Stimulated activated CD4-positive, alpha-beta T cell treated with anti-CD3 and anti-CD28 coated beads, Interleukin-15, amount 100 ng/mL, for 1 hour (primary cell): ENCODE results near the gene CXCL14.

Source experiments
- DNase-seq, 2 donors: peaks; one replicate each; pipeline ENCODE4 v3.0.0-alpha.2; 2020; ENCODE audit warnings: low read depth in 1 of 2, low spot score in 1 of 2

The CXCL14 gene

GRCh38 chr5:135578685-135579341 lies at the start of gene CXCL14:
Gene CXCL14, minus strand, starts transcription at chr5:135578991. Its CDS starts 213 bp downstream, at chr5:135578778.
- no peak for DNase-seq

- DNase-seq = no peak
These were observed 47.8 kb upstream of the CXCL14 start for GRCh38 chr5:135626636-135627035.

GRCh38 chr5:135625961-135626360 lies 47.2 kb upstream of the CXCL14 start:
- DNase-seq = no peak

- DNase-seq = no peak
These were observed 46.7 kb upstream of the CXCL14 start for GRCh38 chr5:135625486-135625885.

- no peak for DNase-seq
These were observed 46.3 kb upstream of the CXCL14 start for GRCh38 chr5:135625061-135625460.

- DNase-seq = no peak
These were observed 44.5 kb upstream of the CXCL14 start for GRCh38 chr5:135623186-135623715.

- DNase-seq = no peak
These were observed 36.9 kb upstream of the CXCL14 start for GRCh38 chr5:135615581-135616260.

GRCh38 chr5:135615171-135615570 lies 36.4 kb upstream of the CXCL14 start:
- no peak for DNase-seq

- no peak for DNase-seq
These were observed 31.2 kb upstream of the CXCL14 start for GRCh38 chr5:135609981-135610380.

- no peak for DNase-seq
These were observed 30.1 kb upstream of the CXCL14 start for GRCh38 chr5:135608761-135609443.

- no peak for DNase-seq
These were observed 29.6 kb upstream of the CXCL14 start for GRCh38 chr5:135608361-135608760.

GRCh38 chr5:135606431-135606830 lies 27.6 kb upstream of the CXCL14 start:
- DNase-seq = no peak

GRCh38 chr5:135605221-135605620 lies 26.4 kb upstream of the CXCL14 start:
- no peak for DNase-seq

- no peak for DNase-seq
These were observed 25.3 kb upstream of the CXCL14 start for GRCh38 chr5:135604056-135604455.

- DNase-seq = no peak
These were observed 24.3 kb upstream of the CXCL14 start for GRCh38 chr5:135602882-135603721.

GRCh38 chr5:135601466-135601865 lies 22.7 kb upstream of the CXCL14 start:
- no peak for DNase-seq

GRCh38 chr5:135600971-135601381 lies 22.2 kb upstream of the CXCL14 start:
- no peak for DNase-seq

- no peak for DNase-seq
These were observed 21.4 kb upstream of the CXCL14 start for GRCh38 chr5:135600152-135600570.

GRCh38 chr5:135599421-135600151 lies 20.8 kb upstream of the CXCL14 start:
- no peak for DNase-seq

GRCh38 chr5:135598691-135599395 lies 20.1 kb upstream of the CXCL14 start:
- DNase-seq = no peak
